Measurements from ENCODE around the gene SEC61B. TPM values are rescaled to one million over a fixed set of nuclear protein-coding genes. Genes with fewer than 3 reads are reported as not detected.

The SEC61B gene
- total and polyA plus RNA-seq, 9 of the 15 experiments (the other 6 are each of a cell fraction or from before 2014, with no cell fraction given), result 57.8 to 262 (median 172) TPM

GRCh38 chr9:99222416-99223270 lies 561 bp downstream of the SEC61B start (continued):
- TF ChIP-seq, protein P1, sequence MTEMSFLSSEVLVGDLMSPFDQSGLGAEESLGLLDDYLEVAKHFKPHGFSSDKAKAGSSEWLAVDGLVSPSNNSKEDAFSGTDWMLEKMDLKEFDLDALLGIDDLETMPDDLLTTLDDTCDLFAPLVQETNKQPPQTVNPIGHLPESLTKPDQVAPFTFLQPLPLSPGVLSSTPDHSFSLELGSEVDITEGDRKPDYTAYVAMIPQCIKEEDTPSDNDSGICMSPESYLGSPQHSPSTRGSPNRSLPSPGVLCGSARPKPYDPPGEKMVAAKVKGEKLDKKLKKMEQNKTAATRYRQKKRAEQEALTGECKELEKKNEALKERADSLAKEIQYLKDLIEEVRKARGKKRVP (CRISPR knock-in tag; IDR thresholded peaks at IDR 0.05), result no peak
- TF ChIP-seq ETS1 (conservative IDR thresholded peaks at IDR 0.05; ENCODE audit: control insufficient read depth, low read depth, low read length) (no peak; the same call in 1 of the 2 replicates), HNRNPL (IDR thresholded peaks at IDR 0.05; ENCODE audit: low read depth, low read length) (no peak), ZNF644 (tag; IDR thresholded peaks at IDR 0.05; ENCODE audit: low read depth) (no peak), XRCC5 (IDR thresholded peaks at IDR 0.05; ENCODE audit: low read depth, low read length) (no peak), ZC3H4 (CRISPR knock-in tag; IDR thresholded peaks at IDR 0.05; ENCODE audit: borderline replicate concordance) (no peak), SIN3B (IDR thresholded peaks at IDR 0.05; ENCODE audit: low read depth) (no peak), FOXK1 (CRISPR knock-in tag; IDR thresholded peaks at IDR 0.05; ENCODE audit: borderline replicate concordance) (no peak), RBBP5 (IDR thresholded peaks at IDR 0.05; ENCODE audit: borderline replicate concordance, insufficient read depth, low read length, poor library complexity, severe bottlenecking) (no peak), ARID1B (IDR thresholded peaks at IDR 0.05) (0 out of 2 replicates have a peak, but pooled peaks have one; percentile 1), SLC30A9 (CRISPR knock-in tag; IDR thresholded peaks at IDR 0.05) (no peak), NFIX (CRISPR knock-in tag; IDR thresholded peaks at IDR 0.05; ENCODE audit: low read depth) (no peak), HMG20A (CRISPR knock-in tag; conservative IDR thresholded peaks at IDR 0.05) (no peak), CBFB (CRISPR knock-in tag; IDR thresholded peaks at IDR 0.05) (no peak), NBN (IDR thresholded peaks at IDR 0.05; ENCODE audit: low read depth) (no peak; the same call in 1 of the 2 replicates), EP400 (IDR thresholded peaks at IDR 0.05) (no peak), PHB (CRISPR knock-in tag; IDR thresholded peaks at IDR 0.05) (no peak)
- TF ChIP-seq, protein P2, sequence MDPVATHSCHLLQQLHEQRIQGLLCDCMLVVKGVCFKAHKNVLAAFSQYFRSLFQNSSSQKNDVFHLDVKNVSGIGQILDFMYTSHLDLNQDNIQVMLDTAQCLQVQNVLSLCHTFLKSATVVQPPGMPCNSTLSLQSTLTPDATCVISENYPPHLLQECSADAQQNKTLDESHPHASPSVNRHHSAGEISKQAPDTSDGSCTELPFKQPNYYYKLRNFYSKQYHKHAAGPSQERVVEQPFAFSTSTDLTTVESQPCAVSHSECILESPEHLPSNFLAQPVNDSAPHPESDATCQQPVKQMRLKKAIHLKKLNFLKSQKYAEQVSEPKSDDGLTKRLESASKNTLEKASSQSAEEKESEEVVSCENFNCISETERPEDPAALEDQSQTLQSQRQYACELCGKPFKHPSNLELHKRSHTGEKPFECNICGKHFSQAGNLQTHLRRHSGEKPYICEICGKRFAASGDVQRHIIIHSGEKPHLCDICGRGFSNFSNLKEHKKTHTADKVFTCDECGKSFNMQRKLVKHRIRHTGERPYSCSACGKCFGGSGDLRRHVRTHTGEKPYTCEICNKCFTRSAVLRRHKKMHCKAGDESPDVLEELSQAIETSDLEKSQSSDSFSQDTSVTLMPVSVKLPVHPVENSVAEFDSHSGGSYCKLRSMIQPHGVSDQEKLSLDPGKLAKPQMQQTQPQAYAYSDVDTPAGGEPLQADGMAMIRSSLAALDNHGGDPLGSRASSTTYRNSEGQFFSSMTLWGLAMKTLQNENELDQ (CRISPR knock-in tag; IDR thresholded peaks at IDR 0.05; ENCODE audit: borderline replicate concordance), result no peak
- TF ChIP-seq, protein P3, sequence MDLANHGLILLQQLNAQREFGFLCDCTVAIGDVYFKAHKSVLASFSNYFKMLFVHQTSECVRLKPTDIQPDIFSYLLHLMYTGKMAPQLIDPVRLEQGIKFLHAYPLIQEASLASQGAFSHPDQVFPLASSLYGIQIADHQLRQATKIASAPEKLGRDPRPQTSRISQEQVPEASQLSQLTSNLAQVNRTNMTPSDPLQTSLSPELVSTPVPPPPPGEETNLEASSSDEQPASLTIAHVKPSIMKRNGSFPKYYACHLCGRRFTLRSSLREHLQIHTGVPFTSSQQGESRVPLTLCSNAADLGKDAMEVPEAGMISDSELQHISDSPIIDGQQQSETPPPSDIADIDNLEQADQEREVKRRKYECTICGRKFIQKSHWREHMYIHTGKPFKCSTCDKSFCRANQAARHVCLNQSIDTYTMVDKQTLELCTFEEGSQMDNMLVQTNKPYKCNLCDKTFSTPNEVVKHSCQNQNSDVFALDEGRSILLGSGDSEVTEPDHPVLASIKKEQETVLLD (IDR thresholded peaks at IDR 0.05), result no peak
- TF ChIP-seq, protein P4, sequence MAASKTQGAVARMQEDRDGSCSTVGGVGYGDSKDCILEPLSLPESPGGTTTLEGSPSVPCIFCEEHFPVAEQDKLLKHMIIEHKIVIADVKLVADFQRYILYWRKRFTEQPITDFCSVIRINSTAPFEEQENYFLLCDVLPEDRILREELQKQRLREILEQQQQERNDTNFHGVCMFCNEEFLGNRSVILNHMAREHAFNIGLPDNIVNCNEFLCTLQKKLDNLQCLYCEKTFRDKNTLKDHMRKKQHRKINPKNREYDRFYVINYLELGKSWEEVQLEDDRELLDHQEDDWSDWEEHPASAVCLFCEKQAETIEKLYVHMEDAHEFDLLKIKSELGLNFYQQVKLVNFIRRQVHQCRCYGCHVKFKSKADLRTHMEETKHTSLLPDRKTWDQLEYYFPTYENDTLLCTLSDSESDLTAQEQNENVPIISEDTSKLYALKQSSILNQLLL (CRISPR knock-in tag; IDR thresholded peaks at IDR 0.05; ENCODE audit: borderline replicate concordance), result no peak
